Peyer's patch (tissue), 4 donors: ENCODE measurements around the gene SUCNR1. TPM values are rescaled to one million over a fixed set of nuclear protein-coding genes. Genes with fewer than 3 reads are reported as not detected.

Source experiments
- DNase-seq, 3 donors: peaks; one replicate each; pipeline ENCODE4 v3.0.0-alpha.2; 2017 to 2019
- H3K27ac ChIP-seq, 4 donors: fragments of 200-600 bp; sonication (generic); one replicate each; pipeline ENCODE4 v1.5.1; 2016 to 2019
- H3K27me3 ChIP-seq, 2 donors: fragments of 200-600 bp; sonication (generic); one replicate each; pipeline ENCODE4 v1.5.1; 2019
- H3K36me3 ChIP-seq, 3 donors: fragments of 200-600 bp; sonication (generic); one replicate each; pipeline ENCODE4 v1.5.1; 2016 to 2019
- H3K4me1 ChIP-seq, 4 donors: fragments of 200-600 bp; sonication (generic); one replicate each; pipeline ENCODE4 v1.5.1; 2016 to 2019
- H3K4me3 ChIP-seq, 4 donors: fragments of 200-600 bp; sonication (generic); 1 replicate in 3 of 4; 2 replicates in 1 of 4; pipeline ENCODE4 v1.5.1; 2016 to 2019; ENCODE audit warnings: mild to moderate bottlenecking in 1 of 4
- H3K9me3 ChIP-seq, 4 donors: fragments of 200-600 bp; sonication (generic); one replicate each; pipeline ENCODE4 v1.5.1; 2016 to 2019; ENCODE audit warnings: mild to moderate bottlenecking in 1 of 4
- POLR2A ChIP-seq, 2 donors: fragments of 450-650 bp; IDR thresholded peaks; one replicate each; pipeline ENCODE4 v1.5.1; 2017; ENCODE audit warnings: antibody characterized with exemption in 2 of 2, mild to moderate bottlenecking in 2 of 2, moderate library complexity in 2 of 2
- total RNA-seq, 4 donors: library from RNA; depleted of rRNA; stranded (reverse); fragments of >200 nt; gene quantifications; one replicate each; pipeline ENCODE4 v1.1.0, GENCODE V29; 2016
- TF ChIP-seq, protein P1 (sequence below), 6 experiments: fragments of 450-650 bp in 4 of 6; fragments of 200-600 bp in 2 of 6; sonication (generic) in 1 of 6; IDR thresholded peaks; one replicate each; pipeline ENCODE4 v1.5.1; 2017 to 2019; ENCODE audit warnings: antibody characterized with exemption in 6 of 6, mild to moderate bottlenecking in 3 of 6, moderate library complexity in 1 of 6

Gene SUCNR1
- total RNA-seq, 4 donors from 2014 or later = 0.35 to 1.3 (median 0.57) TPM; not detected in 1

DNA sequence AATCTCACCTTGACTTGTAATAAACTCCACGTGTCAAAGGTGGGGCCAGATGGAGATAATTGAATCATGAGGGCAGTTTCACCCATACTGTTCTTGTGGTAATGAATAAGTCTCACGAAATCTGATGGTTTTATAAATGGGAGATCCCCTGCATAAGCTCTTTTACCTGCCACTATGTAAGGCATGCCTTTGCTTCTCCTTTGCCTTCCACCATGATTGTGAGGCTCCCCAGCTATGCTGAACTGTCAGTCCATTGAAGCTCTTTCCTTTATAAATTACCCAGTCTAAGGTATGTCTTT lies 45.5 kb downstream of the SUCNR1 start:
- no peaks in the 10 kb centered on the region for H3K27me3 ChIP-seq
- TF ChIP-seq, protein P1, sequence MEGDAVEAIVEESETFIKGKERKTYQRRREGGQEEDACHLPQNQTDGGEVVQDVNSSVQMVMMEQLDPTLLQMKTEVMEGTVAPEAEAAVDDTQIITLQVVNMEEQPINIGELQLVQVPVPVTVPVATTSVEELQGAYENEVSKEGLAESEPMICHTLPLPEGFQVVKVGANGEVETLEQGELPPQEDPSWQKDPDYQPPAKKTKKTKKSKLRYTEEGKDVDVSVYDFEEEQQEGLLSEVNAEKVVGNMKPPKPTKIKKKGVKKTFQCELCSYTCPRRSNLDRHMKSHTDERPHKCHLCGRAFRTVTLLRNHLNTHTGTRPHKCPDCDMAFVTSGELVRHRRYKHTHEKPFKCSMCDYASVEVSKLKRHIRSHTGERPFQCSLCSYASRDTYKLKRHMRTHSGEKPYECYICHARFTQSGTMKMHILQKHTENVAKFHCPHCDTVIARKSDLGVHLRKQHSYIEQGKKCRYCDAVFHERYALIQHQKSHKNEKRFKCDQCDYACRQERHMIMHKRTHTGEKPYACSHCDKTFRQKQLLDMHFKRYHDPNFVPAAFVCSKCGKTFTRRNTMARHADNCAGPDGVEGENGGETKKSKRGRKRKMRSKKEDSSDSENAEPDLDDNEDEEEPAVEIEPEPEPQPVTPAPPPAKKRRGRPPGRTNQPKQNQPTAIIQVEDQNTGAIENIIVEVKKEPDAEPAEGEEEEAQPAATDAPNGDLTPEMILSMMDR (IDR thresholded peaks at IDR 0.05) = no peak
- no peak for TF ChIP-seq POLR2A (IDR thresholded peaks at IDR 0.05)
- no peak for DNase-seq

DNA sequence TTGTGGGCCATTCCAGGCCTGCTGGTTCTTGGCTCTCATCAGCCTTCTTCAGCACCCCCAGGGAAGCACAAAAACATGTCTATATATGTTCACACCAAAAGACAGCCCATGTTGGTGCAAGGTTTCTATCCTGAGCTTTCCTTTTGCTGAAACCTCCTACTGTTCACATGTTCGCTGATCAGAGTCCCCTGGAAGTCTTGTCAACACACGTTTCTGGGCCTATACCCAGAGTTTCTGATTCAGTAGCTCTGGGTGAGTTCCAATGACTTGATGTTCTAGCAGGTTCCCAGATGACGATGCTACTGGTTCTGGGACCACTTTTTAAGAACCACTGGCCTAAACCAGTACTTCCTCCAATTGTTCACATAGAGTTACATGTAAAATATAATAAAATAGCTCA lies 46.0 kb downstream of the SUCNR1 start:
- Histone ChIP-seq H3K27ac (no peak overlapping the region), H3K9me3 (no peaks in the 10 kb centered on the region), H3K4me3 (no peak overlapping the region), H3K4me1 (no peaks in the 10 kb centered on the region), H3K27me3 (no peaks in the 10 kb centered on the region), H3K36me3 (no peaks in the 10 kb centered on the region)
- TF ChIP-seq, protein P1 (IDR thresholded peaks at IDR 0.05) = no peak
- TF ChIP-seq POLR2A (IDR thresholded peaks at IDR 0.05) = no peak
- DNase-seq = no peak

More for the DNA sequence above, 45.5 kb downstream of the SUCNR1 start:
- Histone ChIP-seq H3K4me1 (no peaks in the 10 kb centered on the region), H3K4me3 (no peak overlapping the region), H3K36me3 (no peaks in the 10 kb centered on the region), H3K9me3 (no peaks in the 10 kb centered on the region), H3K27ac (no peak overlapping the region)

DNA sequence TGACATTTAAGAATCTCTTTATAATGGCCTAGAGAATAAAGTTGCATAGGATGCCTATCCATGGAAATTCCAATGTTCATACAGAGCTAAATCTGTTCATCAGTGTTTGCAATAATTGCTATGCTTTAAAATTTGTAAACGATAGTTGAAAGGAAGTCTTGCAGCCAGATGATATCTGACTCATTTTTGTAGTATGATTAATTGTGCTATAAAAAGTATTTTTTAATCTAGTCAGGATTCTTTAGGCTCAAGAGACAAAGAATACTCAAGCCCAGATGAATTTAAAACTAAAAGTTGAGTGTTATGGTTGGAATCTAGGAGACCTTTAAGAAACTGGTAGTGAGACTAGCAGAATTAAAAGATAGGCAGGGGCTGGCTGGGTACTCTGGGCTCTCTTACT lies 50.5 kb downstream of the SUCNR1 start:
- no peak overlapping the region for H3K27ac ChIP-seq
- no peak overlapping the region for H3K4me3 ChIP-seq

DNA sequence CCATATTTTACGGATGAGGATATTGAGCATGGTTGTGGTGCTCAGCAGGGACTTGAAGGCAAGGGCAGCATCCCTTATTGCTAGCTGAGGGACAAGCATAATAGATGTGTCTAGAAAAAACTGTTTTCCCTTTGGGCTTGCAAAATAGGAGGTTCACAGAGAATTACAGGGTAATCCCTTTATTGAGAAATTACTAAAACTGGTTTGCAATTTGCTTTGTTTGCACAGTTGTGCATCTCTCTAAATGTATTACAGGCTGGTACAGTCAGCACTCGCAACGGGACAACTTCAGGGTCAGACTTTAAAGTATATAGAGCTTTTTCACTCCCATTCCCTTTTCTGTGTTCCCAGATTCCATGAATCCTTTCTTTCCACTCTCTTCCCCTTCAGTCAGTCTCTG lies 51.3 kb downstream of the SUCNR1 start:
- H3K27me3 ChIP-seq = no peaks in the 10 kb centered on the region
- H3K4me1 ChIP-seq = no peaks in the 10 kb centered on the region
- no peak for TF ChIP-seq POLR2A (IDR thresholded peaks at IDR 0.05)
- TF ChIP-seq, protein P1 (IDR thresholded peaks at IDR 0.05) = no peak
- no peaks in the 10 kb centered on the region for H3K9me3 ChIP-seq
- H3K4me3 ChIP-seq = no peak overlapping the region
- DNase-seq = no peak
- no peaks in the 10 kb centered on the region for H3K36me3 ChIP-seq
- H3K27ac ChIP-seq = no peak overlapping the region

More for the DNA sequence above, 50.5 kb downstream of the SUCNR1 start:
- Histone ChIP-seq H3K4me1 (no peaks in the 10 kb centered on the region), H3K9me3 (no peaks in the 10 kb centered on the region), H3K36me3 (no peaks in the 10 kb centered on the region), H3K27me3 (no peaks in the 10 kb centered on the region)
- TF ChIP-seq, protein P1 (IDR thresholded peaks at IDR 0.05) = no peak
- TF ChIP-seq POLR2A (IDR thresholded peaks at IDR 0.05) = no peak
- no peak for DNase-seq

DNA sequence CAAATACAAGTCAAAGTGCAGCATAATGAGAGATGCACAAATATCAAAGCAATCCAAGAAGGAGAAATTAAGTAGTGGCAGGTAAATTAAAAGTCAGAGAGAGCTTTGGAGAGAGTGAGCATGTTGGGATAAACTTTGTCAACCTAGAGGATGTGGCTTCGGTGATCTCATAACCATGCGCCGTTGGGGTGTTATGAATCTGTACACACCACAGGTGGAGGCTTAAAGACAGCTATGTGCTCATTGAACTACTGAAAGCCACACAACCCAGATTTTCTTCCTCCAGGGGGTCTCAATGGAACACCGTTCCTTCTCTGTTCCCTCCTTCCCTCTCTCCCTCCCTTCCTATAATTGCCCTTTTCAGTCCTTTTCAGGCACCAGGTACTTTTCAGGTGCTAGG lies 52.0 kb downstream of the SUCNR1 start:
- DNase-seq = no peak
- H3K27me3 ChIP-seq = no peaks in the 10 kb centered on the region
- H3K9me3 ChIP-seq = no peaks in the 10 kb centered on the region
- H3K4me3 ChIP-seq = no peak overlapping the region
- H3K4me1 ChIP-seq = no peaks in the 10 kb centered on the region
- TF ChIP-seq POLR2A (IDR thresholded peaks at IDR 0.05) = no peak
- TF ChIP-seq, protein P1 (IDR thresholded peaks at IDR 0.05) = no peak
- H3K27ac ChIP-seq = no peak overlapping the region
- no peaks in the 10 kb centered on the region for H3K36me3 ChIP-seq

DNA sequence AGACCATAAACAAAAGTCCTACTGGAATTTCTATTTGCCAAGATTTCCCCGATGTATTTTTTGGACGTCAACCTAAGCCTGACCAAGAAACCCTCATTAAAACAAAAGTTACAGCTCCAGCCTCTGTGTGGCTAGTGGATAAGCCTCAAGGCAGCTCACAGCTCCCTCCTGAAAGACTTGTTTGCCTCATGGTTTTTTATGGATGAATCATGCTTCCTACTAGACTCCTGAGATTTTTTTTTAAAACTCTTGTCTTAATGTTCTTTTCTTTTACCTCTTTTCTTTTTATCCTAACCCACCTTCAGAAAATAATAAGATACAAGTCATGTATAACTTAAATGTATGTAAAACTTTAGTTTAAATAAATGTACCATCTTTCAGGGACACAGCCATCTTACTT lies 52.4 kb downstream of the SUCNR1 start:
- Histone ChIP-seq H3K4me1 (no peaks in the 10 kb centered on the region), H3K27ac (no peak overlapping the region), H3K4me3 (no peak overlapping the region), H3K36me3 (no peaks in the 10 kb centered on the region), H3K27me3 (no peaks in the 10 kb centered on the region), H3K9me3 (no peaks in the 10 kb centered on the region)
- TF ChIP-seq, protein P1 (IDR thresholded peaks at IDR 0.05) = no peak
- DNase-seq = no peak
